Gastroesophageal sphincter (tissue), 4 donors: ENCODE measurements around the gene PRLR. TPM values are rescaled to one million over a fixed set of nuclear protein-coding genes. Genes with fewer than 3 reads are reported as not detected.

Experiments
- ATAC-seq: fragments of 150-250 bp; one replicate; pipeline ENCODE4 v1.9.1; 2016; ENCODE audit warnings: mild to moderate bottlenecking, moderate library complexity
- H3K27ac ChIP-seq, 4 donors: fragments of 200-600 bp; sonication (generic) in 3 of 4; 1 replicate in 3 of 4; 2 replicates in 1 of 4; pipeline ENCODE4 v1.5.1; 2016 to 2019
- H3K27me3 ChIP-seq: fragments of 200-600 bp; sonication (generic); one replicate; pipeline ENCODE4 v1.5.1; 2019
- H3K36me3 ChIP-seq, 2 donors: fragments of 200-600 bp; sonication (generic); one replicate each; pipeline ENCODE4 v1.5.1; 2019; ENCODE audit warnings: control low read depth in 1 of 2
- H3K4me1 ChIP-seq, 3 donors: fragments of 200-600 bp; sonication (generic); 1 replicate in 2 of 3; 2 replicates in 1 of 3; pipeline ENCODE4 v1.5.1; 2016 to 2019; ENCODE audit warnings: control low read depth in 2 of 3
- H3K4me3 ChIP-seq, 2 donors: fragments of 200-600 bp; sonication (generic); one replicate each; pipeline ENCODE4 v1.5.1; 2019; ENCODE audit warnings: mild to moderate bottlenecking in 1 of 2, moderate library complexity in 1 of 2
- H3K9me3 ChIP-seq, 3 donors: fragments of 200-600 bp; sonication (generic); one replicate each; pipeline ENCODE4 v1.5.1; 2017 to 2019; ENCODE audit warnings: control low read depth in 2 of 3
- CTCF ChIP-seq, 4 experiments: fragments of 200-600 bp in 2 of 4; fragments of 450-650 bp in 2 of 4; sonication (generic) in 1 of 4; IDR thresholded peaks; one replicate each; pipeline ENCODE4 v1.5.1; 2017 to 2019; ENCODE audit warnings: antibody characterized with exemption in 4 of 4, mild to moderate bottlenecking in 2 of 4, moderate library complexity in 2 of 4
- EP300 ChIP-seq: sonication (generic); formaldehyde crosslinking; IDR thresholded peaks from one replicate; pipeline ENCODE4 v1.6.1; 2017; ENCODE audit warnings: antibody characterized with exemption, mild to moderate bottlenecking
- POLR2A ChIP-seq, 2 donors: fragments of 450-650 bp; IDR thresholded peaks; one replicate each; pipeline ENCODE4 v1.6.1; 2017; ENCODE audit warnings: antibody characterized with exemption in 2 of 2, mild to moderate bottlenecking in 2 of 2, moderate library complexity in 1 of 2
- POLR2AphosphoS5 ChIP-seq: sonication (generic); formaldehyde crosslinking; IDR thresholded peaks from one replicate; pipeline ENCODE4 v1.6.1; 2017; ENCODE audit warnings: antibody characterized with exemption
- WGBS, 2 donors: methylation state at CpG; one replicate each; pipeline ENCODE4 v1.1.5; 2018; ENCODE audit warnings: low coverage in 1 of 2; 5-methylcytosine and 5-hydroxymethylcytosine counted together
- total RNA-seq, 4 donors: library from RNA; depleted of rRNA; stranded (reverse); fragments of >200 nt; gene quantifications; one replicate each; pipeline ENCODE4 v1.1.0, GENCODE V29; 2016

PRLR gene
- total RNA-seq, 4 donors from 2014 or later, result 0.16 to 1.4 (median 0.85) TPM

DNA sequence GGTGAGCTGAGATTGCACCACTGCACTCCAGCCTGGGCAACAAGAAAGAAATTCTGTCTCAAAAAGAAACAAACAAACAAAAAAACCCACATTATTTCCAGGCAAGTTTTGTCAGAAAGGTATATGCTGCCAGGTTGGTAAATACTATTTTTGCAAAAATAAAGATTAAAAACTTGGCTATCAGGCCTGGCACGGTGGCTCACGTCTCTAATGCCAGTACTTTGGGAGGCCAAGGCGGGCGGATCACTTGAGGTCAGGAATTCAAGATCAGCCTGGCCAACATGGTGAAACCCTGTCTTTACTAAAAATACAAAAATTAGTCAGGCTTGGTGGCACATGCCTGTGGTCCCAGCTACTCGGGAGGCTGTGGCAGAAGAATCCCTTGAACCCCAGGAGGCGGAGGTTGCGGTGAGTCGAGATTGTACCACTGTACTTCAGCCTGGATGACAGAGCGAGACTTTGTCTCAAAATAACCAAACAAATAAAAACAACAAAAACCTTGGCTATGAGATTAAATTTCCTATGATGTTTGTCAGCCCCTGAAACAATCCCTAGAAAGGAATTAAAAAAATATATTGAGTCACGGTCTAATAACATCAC lies 205.3 kb downstream of the PRLR start:
- Histone ChIP-seq H3K27ac (no peak overlapping the region), H3K9me3 (no peaks in the 10 kb centered on the region), H3K27me3 (peaks cover 5% of the 10 kb centered on the region), H3K4me3 (no peak overlapping the region), H3K4me1 (no peaks in the 10 kb centered on the region), H3K36me3 (no peaks in the 10 kb centered on the region)
- TF ChIP-seq EP300, result no peak
- no peak for TF ChIP-seq POLR2A (IDR thresholded peaks at IDR 0.05)
- TF ChIP-seq CTCF (IDR thresholded peaks at IDR 0.05), result no peak
- TF ChIP-seq POLR2AphosphoS5, result no peak
- WGBS, 2 donors, result 89 to 94% methylated on average over 9 of the region's 10 CpGs
- no peak for ATAC-seq

- H3K4me3 ChIP-seq, result no peak overlapping the region
- ATAC-seq, result no peak
- H3K9me3 ChIP-seq, result no peaks in the 10 kb centered on the region
- 49 to 73% methylated on average over 2 to 7 of the region's 7 CpGs for WGBS, 2 donors
- H3K27me3 ChIP-seq, result peaks cover 5% of the 10 kb centered on the region
- H3K36me3 ChIP-seq, result no peaks in the 10 kb centered on the region
- H3K4me1 ChIP-seq, result no peaks in the 10 kb centered on the region
- no peak overlapping the region for H3K27ac ChIP-seq
- TF ChIP-seq CTCF (IDR thresholded peaks at IDR 0.05) (no peak), POLR2A (IDR thresholded peaks at IDR 0.05) (no peak), EP300 (no peak), POLR2AphosphoS5 (no peak)
Measured at GRCh38 chr5:35023391-35024178, 206.7 kb downstream of the PRLR start.

DNA sequence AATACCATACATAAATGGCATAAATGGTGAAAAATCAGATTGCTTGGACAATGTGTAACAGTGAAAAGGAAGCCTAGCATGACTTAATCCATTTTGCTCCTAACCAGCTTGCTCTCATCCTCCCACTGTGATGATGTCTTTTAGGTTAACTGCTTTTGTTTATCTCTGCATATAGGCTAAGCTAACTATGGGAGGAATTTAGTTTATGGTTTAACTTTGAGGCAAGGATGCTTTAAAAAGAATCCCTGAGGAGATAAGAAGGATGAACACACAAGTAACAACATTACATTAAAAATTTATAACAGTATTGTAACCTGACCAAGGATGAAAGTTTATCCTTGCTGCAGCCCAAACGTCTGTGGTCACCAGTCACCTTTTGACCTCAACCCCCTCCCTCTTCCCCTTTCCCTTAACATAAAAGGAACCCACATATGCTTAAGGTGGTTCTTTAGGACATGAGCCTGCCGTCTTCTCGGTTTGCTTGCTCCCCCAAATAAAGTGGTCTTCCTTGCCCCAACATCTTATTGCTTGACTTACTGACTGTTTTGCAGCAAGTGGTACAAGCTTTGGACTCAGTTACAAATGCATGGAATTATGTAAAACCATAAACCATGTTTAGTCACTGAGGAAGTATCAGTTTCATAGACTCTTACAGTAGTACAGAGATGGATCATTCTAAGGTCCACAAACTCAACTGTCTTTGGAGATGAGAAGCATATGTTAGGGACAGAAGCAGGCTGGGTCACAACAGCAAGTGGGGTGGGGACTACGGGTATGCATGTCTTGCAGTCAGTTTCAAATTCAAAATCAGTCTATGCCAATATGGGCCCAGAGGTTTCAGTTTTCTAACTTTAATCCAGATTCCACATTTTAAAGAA lies 213.9 kb downstream of the PRLR start:
- Histone ChIP-seq H3K27me3 (no peaks in the 10 kb centered on the region), H3K4me1 (no peaks in the 10 kb centered on the region), H3K4me3 (no peak overlapping the region), H3K36me3 (no peaks in the 10 kb centered on the region), H3K9me3 (no peaks in the 10 kb centered on the region), H3K27ac (no peak overlapping the region)
- TF ChIP-seq CTCF (IDR thresholded peaks at IDR 0.05), result no peak
- TF ChIP-seq EP300, result no peak
- TF ChIP-seq POLR2A (IDR thresholded peaks at IDR 0.05), result no peak
- TF ChIP-seq POLR2AphosphoS5, result no peak
- no peak for ATAC-seq
- WGBS, 2 donors, result 30 to 62% methylated on average over 4 of the region's 4 CpGs

DNA sequence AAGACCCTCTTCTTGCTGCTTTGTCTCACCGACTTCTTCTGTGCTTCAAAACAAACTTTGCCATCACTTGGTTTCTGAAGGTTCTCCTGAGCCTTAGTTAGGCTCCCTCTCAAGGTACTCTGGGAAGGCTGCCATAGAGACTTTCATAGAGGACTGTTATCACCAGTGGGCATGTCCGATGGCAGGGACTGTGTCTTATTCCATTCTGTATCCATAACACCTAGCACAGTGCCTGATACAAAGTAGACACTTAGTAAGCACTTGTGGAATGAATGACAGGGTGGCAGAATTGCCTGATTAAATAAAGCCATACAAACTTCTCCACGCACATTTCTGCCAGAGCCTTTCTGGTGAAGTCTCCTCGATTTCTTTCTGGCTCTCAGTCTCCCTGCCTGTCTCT lies 215.2 kb downstream of the PRLR start:
- TF ChIP-seq CTCF (IDR thresholded peaks at IDR 0.05), result no peak
- no peak for TF ChIP-seq EP300
- no peak for TF ChIP-seq POLR2AphosphoS5
- no peak for TF ChIP-seq POLR2A (IDR thresholded peaks at IDR 0.05)
- no peak overlapping the region for H3K27ac ChIP-seq
- ATAC-seq, result no peak
- no peaks in the 10 kb centered on the region for H3K4me1 ChIP-seq
- H3K27me3 ChIP-seq, result no peaks in the 10 kb centered on the region
- 29 to 70% methylated on average over 1 to 4 of the region's 4 CpGs for WGBS, 2 donors
- H3K4me3 ChIP-seq, result no peak overlapping the region
- H3K9me3 ChIP-seq, result no peaks in the 10 kb centered on the region
- no peaks in the 10 kb centered on the region for H3K36me3 ChIP-seq
